HG02840 (cell line): ENCODE measurements around the gene MDK.

Experiments used
- ATAC-seq: cut with Tn5 transposase; IDR thresholded peaks from one replicate; pipeline ENCODE4 v1.9.1; 2021; ENCODE audit warnings: mild to moderate bottlenecking, moderate library complexity, moderate number of reproducible peaks; ENCODE audit not compliant: unreplicated experiment, low FRiP score

The MDK gene

GRCh38 chr11:46393231-46393616 is 11.8 kb downstream of the MDK start:
- ATAC-seq: no peak

DNA sequence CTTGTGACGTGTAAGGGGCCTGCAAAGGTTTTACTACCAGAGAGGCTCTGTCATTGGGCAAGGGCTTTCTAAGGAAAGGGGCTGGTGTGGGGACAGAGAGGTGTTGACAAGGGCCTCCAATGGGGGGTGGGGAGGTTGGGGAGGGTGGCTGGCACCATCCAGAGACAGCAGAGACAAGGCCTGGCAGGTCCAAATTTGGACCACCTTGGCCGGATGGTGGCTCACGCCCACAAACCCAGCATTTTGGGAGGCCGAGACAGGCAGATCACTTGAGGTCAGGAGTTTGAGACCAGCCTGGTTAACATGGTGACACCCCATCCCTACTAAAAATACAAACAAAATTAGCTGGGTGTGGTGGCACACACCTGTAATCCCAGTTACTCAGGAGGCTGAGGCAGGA is 12.3 kb downstream of the MDK start:
- ATAC-seq: no peak

- ATAC-seq: no peak
These were observed 16.1 kb downstream of the MDK start for GRCh38 chr11:46397526-46397925.

- no peak for ATAC-seq
These were observed 21.8 kb downstream of the MDK start for GRCh38 chr11:46402957-46403902.

DNA sequence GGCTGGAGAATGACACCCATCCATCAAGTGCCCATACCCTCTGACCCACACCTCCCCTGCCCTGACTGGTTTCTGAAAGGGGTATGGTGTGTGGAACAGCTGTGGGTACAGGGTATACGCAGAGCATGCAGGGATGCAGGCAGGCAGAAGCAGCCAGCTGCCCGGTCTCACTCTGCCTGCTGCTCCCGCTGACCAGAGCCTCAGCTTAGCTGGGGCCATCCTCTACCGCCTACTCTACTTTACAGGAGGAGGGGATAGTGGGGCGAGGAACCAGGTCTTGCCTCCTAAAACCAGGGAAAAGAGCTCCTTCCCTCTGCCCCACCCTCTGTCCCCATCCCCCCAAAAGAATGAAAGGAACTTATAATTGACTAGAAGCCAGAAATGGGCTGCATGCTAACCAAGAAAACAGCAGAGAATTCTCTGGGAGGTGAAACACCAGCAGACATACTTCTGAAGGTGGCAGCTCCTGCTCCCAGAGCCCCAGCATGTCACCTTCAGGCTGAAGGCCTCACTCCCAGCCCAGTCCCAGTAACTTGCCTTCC is 23.1 kb downstream of the MDK start:
- ATAC-seq: no peak

- ATAC-seq: no peak
These were observed 26.2 kb downstream of the MDK start for GRCh38 chr11:46407635-46408034.

- ATAC-seq: no peak
These were observed 27.0 kb downstream of the MDK start for GRCh38 chr11:46408407-46408986.

GRCh38 chr11:46410021-46410420 is 28.6 kb downstream of the MDK start:
- ATAC-seq: no peak

DNA sequence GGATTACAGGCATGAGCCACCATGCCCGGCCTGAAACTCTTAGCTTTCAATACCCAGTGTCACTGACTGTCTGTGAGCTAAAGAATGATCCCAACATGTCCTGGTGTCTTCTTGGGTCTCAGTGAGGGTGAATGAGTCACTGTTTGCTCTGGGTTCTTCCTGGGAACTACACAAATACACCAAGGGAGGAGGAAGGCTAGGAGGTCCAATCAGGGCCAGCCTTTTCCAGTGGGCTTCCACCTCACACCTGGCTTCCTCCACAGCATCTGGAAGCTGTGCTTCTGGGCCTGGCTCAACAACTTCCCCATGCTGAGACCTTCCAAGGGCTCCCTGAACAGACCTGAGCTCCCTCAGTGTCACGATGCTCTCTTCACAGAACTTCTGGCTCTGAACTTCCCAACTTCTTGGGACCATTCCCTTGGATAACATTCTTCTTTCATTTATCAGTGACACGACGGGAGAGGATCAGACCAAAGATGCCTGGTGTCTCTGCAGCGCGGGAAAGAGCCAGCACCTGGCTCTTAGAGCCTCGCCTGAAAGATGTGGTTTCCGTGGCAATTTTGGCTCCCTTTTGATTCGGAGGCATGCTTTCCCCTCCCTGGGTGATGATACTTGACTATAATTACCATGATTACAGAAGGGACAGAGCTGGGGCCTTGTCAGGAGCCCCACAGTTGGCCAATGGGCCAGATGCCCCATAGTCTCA is 32.4 kb downstream of the MDK start:
- no peak for ATAC-seq

GRCh38 chr11:46414466-46414796 is 33.0 kb downstream of the MDK start:
- no peak for ATAC-seq

DNA sequence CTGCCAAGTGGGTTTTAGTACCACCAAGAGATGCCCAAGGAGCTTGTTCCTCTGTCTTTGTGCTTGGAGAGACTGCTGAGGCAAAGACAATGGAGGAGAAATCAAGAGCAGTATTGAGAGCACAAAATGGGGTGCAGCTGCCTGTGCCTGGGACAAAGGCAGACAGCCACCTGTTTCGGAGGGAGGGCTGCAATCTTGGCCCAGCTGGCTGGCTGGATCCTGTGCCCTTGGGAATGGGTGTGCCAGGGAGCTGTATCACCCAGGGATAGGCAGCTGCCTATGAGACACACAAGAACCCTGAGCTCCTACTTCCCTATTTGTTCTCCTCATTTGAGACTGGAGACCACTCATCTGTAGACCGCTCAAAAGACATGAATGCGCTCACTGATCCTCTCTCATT is 33.4 kb downstream of the MDK start:
- no peak for ATAC-seq

DNA sequence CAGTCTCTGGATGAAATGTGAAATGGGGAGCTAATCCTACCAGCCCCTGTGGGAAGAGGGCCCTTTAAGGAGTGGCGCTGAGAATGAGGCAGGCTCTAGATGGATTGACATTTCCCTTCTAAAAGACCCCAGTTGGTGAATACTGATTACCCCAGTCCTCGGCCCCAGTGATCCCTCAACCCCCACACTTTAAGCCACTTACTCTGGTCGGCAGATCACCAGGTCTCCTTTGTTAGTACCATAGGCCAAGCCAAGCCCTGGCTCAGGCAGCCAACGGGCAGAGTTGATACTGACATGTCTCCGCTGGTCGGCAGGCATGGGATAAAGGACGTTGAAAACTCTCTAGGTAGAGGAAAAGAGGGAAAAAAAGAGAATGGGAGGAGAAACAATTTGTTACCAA is 36.2 kb downstream of the MDK start:
- ATAC-seq: no peak

DNA sequence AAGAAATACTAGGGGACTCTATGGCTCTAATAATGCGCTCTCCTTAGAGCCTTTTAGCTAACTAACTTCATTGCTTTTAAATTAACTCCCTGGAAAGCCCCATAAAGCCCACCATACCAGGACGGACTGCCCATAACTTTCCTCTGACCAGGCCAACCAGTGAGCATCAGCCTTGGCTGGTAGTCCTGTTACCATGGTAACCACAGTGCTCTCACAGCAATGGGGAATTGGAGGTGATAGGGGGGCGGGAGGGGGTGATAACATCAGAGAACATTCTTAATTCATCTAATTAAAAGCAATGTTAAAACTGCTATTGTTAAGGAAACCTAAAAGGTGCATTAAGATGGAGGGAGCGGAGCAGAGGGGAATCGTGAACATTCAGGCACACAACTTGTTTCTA is 37.3 kb downstream of the MDK start:
- ATAC-seq: no peak

GRCh38 chr11:46420513-46420912 is 39.0 kb downstream of the MDK start:
- no peak for ATAC-seq

- no peak for ATAC-seq
These were observed 39.9 kb downstream of the MDK start for GRCh38 chr11:46421257-46421880.

- ATAC-seq: no peak
These were observed 41.1 kb downstream of the MDK start for GRCh38 chr11:46422588-46422987.

DNA sequence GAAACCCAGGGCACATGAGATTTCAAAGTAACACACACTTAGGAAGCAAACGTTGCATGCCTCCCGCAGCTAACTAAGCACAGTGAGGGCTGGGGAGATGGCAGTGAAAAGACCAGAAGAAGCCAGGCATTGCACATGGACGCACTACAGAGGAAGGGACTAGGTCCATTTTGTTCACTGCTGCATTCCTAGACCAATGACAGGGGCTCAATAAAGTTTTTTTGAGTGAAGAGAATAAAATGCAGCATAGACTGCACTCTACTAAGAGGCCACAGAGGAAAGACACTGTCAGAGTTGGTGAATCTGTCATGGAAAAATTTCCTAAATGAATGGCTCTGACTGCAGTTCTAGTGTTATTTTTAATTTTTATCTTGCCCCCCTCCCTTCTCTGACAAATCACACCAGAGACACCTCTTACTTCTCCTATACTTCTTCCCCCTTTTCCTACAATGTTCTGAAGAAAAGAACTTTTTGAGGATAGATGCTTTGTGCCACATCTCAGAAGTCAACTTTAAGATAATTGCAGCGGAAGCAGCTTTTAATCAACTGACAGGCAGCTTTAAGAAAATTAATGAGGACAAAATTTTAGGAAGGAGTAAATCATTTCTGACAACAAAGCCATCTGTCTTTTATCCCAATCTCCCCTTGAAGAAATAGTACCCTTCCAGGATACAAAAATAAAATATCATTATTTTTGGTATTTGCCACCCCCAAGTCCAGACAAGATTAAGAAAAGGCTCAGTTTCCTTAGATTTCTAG is 44.9 kb downstream of the MDK start:
- ATAC-seq: no peak

DNA sequence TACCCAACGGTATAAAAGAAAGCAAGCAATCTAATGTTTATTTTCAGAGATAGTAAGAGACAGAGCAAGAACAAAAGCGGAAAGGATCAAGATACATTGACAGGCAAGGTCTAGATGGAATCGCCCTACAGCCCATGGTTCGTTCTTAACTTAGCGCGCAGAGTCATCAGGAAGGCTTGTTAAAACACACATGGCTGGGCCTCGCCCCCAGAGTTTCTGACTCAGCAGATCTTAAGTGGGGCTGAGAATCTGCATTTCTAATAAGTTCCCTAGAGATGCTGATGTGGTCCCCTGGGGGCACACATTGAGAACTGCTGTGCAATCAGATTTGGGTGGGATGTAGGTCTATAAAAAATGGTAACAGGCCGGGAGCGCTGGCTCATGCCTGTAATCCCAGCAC is 45.9 kb downstream of the MDK start:
- no peak for ATAC-seq

GRCh38 chr11:46429717-46430116 is 48.2 kb downstream of the MDK start:
- ATAC-seq: no peak

GRCh38 chr11:46431211-46431610 is 49.7 kb downstream of the MDK start:
- ATAC-seq: no peak
